Omental fat pad (tissue), 4 donors: ENCODE measurements around the gene IFNA13. TPM values are rescaled to one million over a fixed set of nuclear protein-coding genes. Genes with fewer than 3 reads are reported as not detected.

Experiments used
- ATAC-seq: fragments of 150-250 bp; one replicate; pipeline ENCODE4 v1.9.1; 2016; ENCODE audit warnings: mild to moderate bottlenecking, moderate library complexity; ENCODE audit not compliant: low FRiP score
- DNase-seq: peaks from one replicate; pipeline ENCODE4 v3.0.0-alpha.2; 2019; ENCODE audit warnings: low spot score
- CTCF ChIP-seq, 3 donors: fragments of 450-650 bp; IDR thresholded peaks; one replicate each; pipeline ENCODE4 v1.5.1; 2016 to 2017; ENCODE audit warnings: antibody characterized with exemption in 3 of 3, mild to moderate bottlenecking in 3 of 3, moderate library complexity in 2 of 3
- total RNA-seq, 4 donors: library from RNA; depleted of rRNA; stranded (reverse); fragments of >200 nt; gene quantifications; one replicate each; pipeline ENCODE4 v1.1.0, GENCODE V29; 2016

Gene IFNA13
- total RNA-seq, 4 donors from 2014 or later: not detected

GRCh38 chr9:21357479-21358460, 10.1 kb downstream of the IFNA13 start:
- no peak for DNase-seq
- ATAC-seq: no peak
- no peak for TF ChIP-seq CTCF (IDR thresholded peaks at IDR 0.05)

- DNase-seq: no peak
- no peak for TF ChIP-seq CTCF (IDR thresholded peaks at IDR 0.05)
- no peak for ATAC-seq
Observed at GRCh38 chr9:21350787-21351186, 17.1 kb downstream of the IFNA13 start, which contains the start of gene IFNA6. Gene IFNA6 (minus strand): TSS chr9:21350887. CDS start chr9:21350887, 0 bp downstream.

- DNase-seq (no peak), ATAC-seq (no peak)
- TF ChIP-seq CTCF (IDR thresholded peaks at IDR 0.05): no peak
Observed at GRCh38 chr9:21348430-21348970, 19.4 kb downstream of the IFNA13 start.

GRCh38 chr9:21340735-21341134, 27.1 kb downstream of the IFNA13 start:
- no peak for TF ChIP-seq CTCF (IDR thresholded peaks at IDR 0.05)
- DNase-seq (no peak), ATAC-seq (no peak)

GRCh38 chr9:21336457-21336856, 31.4 kb downstream of the IFNA13 start:
- no peak for ATAC-seq
- no peak for TF ChIP-seq CTCF (IDR thresholded peaks at IDR 0.05)
- no peak for DNase-seq

GRCh38 chr9:21334701-21335632, 32.9 kb downstream of the IFNA13 start, which contains the start of gene KLHL9:
Gene KLHL9 (minus strand): TSS chr9:21335404. CDS start chr9:21334859, 545 bp downstream.
- DNase-seq (peak; percentile 54), ATAC-seq (peak; percentile 97)
- no peak for TF ChIP-seq CTCF (IDR thresholded peaks at IDR 0.05)
